ENCODE data around the gene RPS6KC1. TPM values are rescaled to one million over a fixed set of nuclear protein-coding genes. Genes with fewer than 3 reads are reported as not detected.

RPS6KC1 gene
- total and polyA plus RNA-seq, 5 donors, result 4.3 to 14.6 (median 11.5) TPM

Other genes with a start within 250 kb of the RPS6KC1 start
- gene SPATA45, start 203.6 kb upstream of the RPS6KC1 start, total RNA-seq, result not detected
- gene SPATA45, start 203.6 kb upstream of the RPS6KC1 start, polyA plus RNA-seq, result not detected
- gene FLVCR1, start 193.0 kb upstream of the RPS6KC1 start, total RNA-seq, result 1 to 10 TPM; 2.5 to 4.7 (median 3.3) TPM
- 1.1 TPM for gene FLVCR1, start 193.0 kb upstream of the RPS6KC1 start, polyA plus RNA-seq
- 1 to 10 TPM in 3 of 4 donors, under 1 TPM in 1; 0.91 to 1.3 (median 1.0) TPM for gene VASH2, start 100.7 kb upstream of the RPS6KC1 start, total RNA-seq
- gene VASH2, start 100.7 kb upstream of the RPS6KC1 start, polyA plus RNA-seq, result 0.50 TPM
- 10 to 100 TPM; 18.4 to 25.4 (median 22.2) TPM for gene ANGEL2, start 35.4 kb upstream of the RPS6KC1 start, total RNA-seq
- 10.2 TPM for gene ANGEL2, start 35.4 kb upstream of the RPS6KC1 start, polyA plus RNA-seq